Ovary (tissue), 9 donors: Measurements from ENCODE around the gene TRIP6. TPM values are rescaled to one million over a fixed set of nuclear protein-coding genes. Genes with fewer than 3 reads are reported as not detected.

Source experiments
- DNase-seq, 5 donors: peaks; one replicate each; pipeline ENCODE4 v3.0.0-alpha.2; 2019 to 2020
- H3K27ac ChIP-seq, 2 donors: fragments of 200-600 bp; one replicate each; pipeline versions ENCODE4 v1.5.1 to v1.8.0; 2019 to 2022
- H3K27me3 ChIP-seq: fragments of 200-600 bp; one replicate; pipeline ENCODE4 v1.8.0; 2022
- H3K36me3 ChIP-seq: fragments of 200-600 bp; sonication (generic); one replicate; pipeline ENCODE4 v1.5.1; 2019
- H3K4me1 ChIP-seq: one replicate; pipeline ENCODE4 v1.8.1; 2013; ENCODE audit warnings: mild to moderate bottlenecking, moderate library complexity; ENCODE audit not compliant: insufficient read depth
- H3K4me3 ChIP-seq: fragments of 200-600 bp; sonication (generic); one replicate; pipeline ENCODE4 v1.5.1; 2017
- H3K9me3 ChIP-seq, 2 donors: fragments of 200-600 bp in 1 of 2; sonication (generic) in 1 of 2; one replicate each; pipeline versions ENCODE4 v1.5.1 to v1.8.1; 2013 to 2019; ENCODE audit warnings: mild to moderate bottlenecking in 1 of 2, moderate library complexity in 1 of 2
- CTCF ChIP-seq, 3 donors: fragments of 450-650 bp in 2 of 3; fragments of 200-600 bp in 1 of 3; IDR thresholded peaks; one replicate each; pipeline versions ENCODE4 v1.5.1 to v1.8.0; 2016 to 2022; ENCODE audit warnings: antibody characterized with exemption in 3 of 3, mild to moderate bottlenecking in 1 of 3
- EP300 ChIP-seq: sonication (generic); formaldehyde crosslinking; IDR thresholded peaks from one replicate; pipeline ENCODE4 v1.6.1; 2017; ENCODE audit warnings: antibody characterized with exemption
- POLR2A ChIP-seq: fragments of 450-650 bp; IDR thresholded peaks from one replicate; pipeline ENCODE4 v1.6.1; 2017; ENCODE audit warnings: antibody characterized with exemption, mild to moderate bottlenecking, moderate library complexity
- WGBS, 3 donors: extraction: QIAGEN DNeasy Blood & Tissue Kit in 1 of 3; methylation state at CpG; one replicate each; pipeline versions ENCODE4 v1.1.5 to v1.1.7; 2013 to 2017; 5-methylcytosine and 5-hydroxymethylcytosine counted together
- intact Hi-C, 4 donors: fragments of 100-400 bp; cut with DNase I; formaldehyde crosslinking; loops; one replicate each; pipeline versions ENCODE4 v1.11.0 to v1.15.1; 2022 to 2023
- polyA plus RNA-seq, 2 donors: library from polyadenylated mRNA; stranded (reverse); fragments of 200-250 nt in 1 of 2; fragments of 350-450 nt in 1 of 2; fragmentation: Illumina TruSeq in 1 of 2; extraction: RNeasy Lipid Tissue Mini Kit (QIAGEN cat#74804) in 1 of 2; gene quantifications; one replicate each; pipeline ENCODE4 v1.2.3, GENCODE V29; 2013 to 2014
- total RNA-seq, 7 donors: library from RNA; depleted of rRNA in 2 of 7; stranded (reverse); fragments of >200 nt in 2 of 7; fragmentation: NEBNext Ultra II Directional in 3 of 7; extraction: Animal tissue kit (Norgen Biotek cat#: 25700) in 3 of 7; gene quantifications; one replicate each; pipeline versions ENCODE4 v1.1.0 to v1.2.4, GENCODE V29; 2016 to 2023
- donor health status: DM: no; HTN: no; CAD: no; lungs with moderate emphysema.
- donor health status: DM: no; HTN: no; CAD: no.
- donor health status: Bipolar disorder and iron deficiency.
- donor health status: DM: yes; HTN: yes; CAD: no.
- donor health status: DM: no; HTN: no; CAD: no.
- donor health status: DM: yes; HTN: yes; CAD: no.

TRIP6 gene
- total and polyA plus RNA-seq, 9 donors = 17.3 to 98.8 (median 72.5) TPM

GRCh38 chr7:100882201-100882600 is 15.0 kb downstream of the TRIP6 start:
- DNase-seq = no peak
- Histone ChIP-seq H3K27me3 (no peaks in the 10 kb centered on the region), H3K9me3 (no peaks in the 10 kb centered on the region), H3K27ac (no peak overlapping the region), H3K4me1 (no peaks in the 10 kb centered on the region), H3K4me3 (no peak overlapping the region), H3K36me3 (no peaks in the 10 kb centered on the region)
- intact Hi-C loops = no loop called here
- TF ChIP-seq POLR2A (no peak), EP300 (no peak), CTCF (IDR thresholded peaks at IDR 0.05) (no peak)
- WGBS, 3 donors = 91 to 92% (median 91%) methylated on average over 9 of the region's 9 CpGs

DNA sequence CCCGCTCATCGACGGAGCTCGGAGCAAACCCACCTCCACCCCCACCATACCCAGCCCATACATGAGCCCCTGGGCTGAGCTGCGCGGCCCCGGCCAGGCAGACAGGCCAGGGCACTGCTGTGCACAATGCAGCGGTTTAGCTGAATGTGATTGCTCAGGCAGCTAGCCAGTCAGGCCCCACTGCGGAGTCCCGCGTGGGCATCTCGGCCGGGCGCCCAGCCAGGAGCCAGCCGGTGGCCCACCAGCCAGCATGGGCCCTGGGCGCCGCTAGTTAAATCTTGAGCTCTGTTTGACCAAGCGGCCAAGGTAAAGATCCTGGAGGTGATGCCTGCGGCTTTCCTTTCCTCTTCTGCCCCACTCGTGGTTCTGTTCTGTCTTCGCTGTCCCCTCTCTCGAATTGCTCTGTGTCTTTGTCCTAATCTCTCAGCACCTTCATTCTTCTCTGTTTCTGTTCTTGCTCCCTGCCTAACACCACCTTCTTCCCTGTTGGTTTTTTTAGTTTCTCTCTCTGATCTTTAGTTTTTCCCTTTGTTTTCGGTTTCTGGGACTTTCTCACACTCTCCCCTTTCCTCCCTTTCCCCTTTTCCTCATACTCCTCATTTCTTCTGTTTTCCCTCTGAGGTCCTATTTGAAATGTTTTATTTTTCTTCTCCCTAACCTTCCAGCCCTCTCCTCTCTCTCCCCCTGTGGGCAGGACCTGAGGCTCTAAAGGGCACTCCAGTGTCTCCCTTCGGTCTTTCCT is 15.8 kb downstream of the TRIP6 start:
- H3K36me3 ChIP-seq = no peaks in the 10 kb centered on the region
- intact Hi-C loops = no loop called here
- no peaks in the 10 kb centered on the region for H3K9me3 ChIP-seq
- TF ChIP-seq CTCF (IDR thresholded peaks at IDR 0.05) (no peak), POLR2A (no peak), EP300 (no peak)
- WGBS, 3 donors = 87 to 92% (median 87%) methylated on average over 24 of the region's 24 CpGs
- H3K4me1 ChIP-seq = no peaks in the 10 kb centered on the region
- H3K27me3 ChIP-seq = no peaks in the 10 kb centered on the region
- DNase-seq = no peak
- H3K4me3 ChIP-seq = no peak overlapping the region
- H3K27ac ChIP-seq = no peak overlapping the region

- Histone ChIP-seq H3K27me3 (no peaks in the 10 kb centered on the region), H3K27ac (no peak overlapping the region), H3K9me3 (no peaks in the 10 kb centered on the region), H3K36me3 (no peaks in the 10 kb centered on the region), H3K4me3 (no peak overlapping the region), H3K4me1 (peaks cover 3% of the 10 kb centered on the region)
- DNase-seq = no peak
- intact Hi-C loops = no loop called here
- whole genome bisulfite sequencing, 3 donors = 83 to 87% (median 84%) methylated on average over 29 of the region's 29 CpGs
- TF ChIP-seq EP300 (no peak), CTCF (IDR thresholded peaks at IDR 0.05) (no peak), POLR2A (no peak)
Measured at GRCh38 chr7:100884736-100885439, 17.7 kb downstream of the TRIP6 start.

- H3K4me1 ChIP-seq = peaks cover 3% of the 10 kb centered on the region
- intact Hi-C loops = no loop called here
Measured at GRCh38 chr7:100885440-100886141, 18.4 kb downstream of the TRIP6 start.

More at GRCh38 chr7:100885440-100886141, 18.4 kb downstream of the TRIP6 start:
- Histone ChIP-seq H3K4me3 (no peak overlapping the region), H3K9me3 (no peaks in the 10 kb centered on the region), H3K27ac (no peak overlapping the region), H3K36me3 (no peaks in the 10 kb centered on the region), H3K27me3 (no peaks in the 10 kb centered on the region)
- no peak for DNase-seq
- TF ChIP-seq POLR2A (no peak), EP300 (no peak), CTCF (IDR thresholded peaks at IDR 0.05) (no peak)
- 76 to 80% (median 76%) methylated on average over 22 of the region's 22 CpGs for WGBS, 3 donors
